Ovary (tissue), 3 donors: Measurements from ENCODE around the gene CACNA1D.

Source experiments
- EP300 ChIP-seq: sonication (generic); formaldehyde crosslinking; IDR thresholded peaks from one replicate; pipeline ENCODE4 v1.6.1; 2017; ENCODE audit warnings: antibody characterized with exemption
- TF ChIP-seq, protein P1 (sequence below), 3 donors: fragments of 450-650 bp in 2 of 3; fragments of 200-600 bp in 1 of 3; IDR thresholded peaks; one replicate each; pipeline versions ENCODE4 v1.5.1 to v1.8.0; 2016 to 2022; ENCODE audit warnings: antibody characterized with exemption in 3 of 3, mild to moderate bottlenecking in 1 of 3
- donor health status: DM: no; HTN: no; CAD: no.

DNA sequence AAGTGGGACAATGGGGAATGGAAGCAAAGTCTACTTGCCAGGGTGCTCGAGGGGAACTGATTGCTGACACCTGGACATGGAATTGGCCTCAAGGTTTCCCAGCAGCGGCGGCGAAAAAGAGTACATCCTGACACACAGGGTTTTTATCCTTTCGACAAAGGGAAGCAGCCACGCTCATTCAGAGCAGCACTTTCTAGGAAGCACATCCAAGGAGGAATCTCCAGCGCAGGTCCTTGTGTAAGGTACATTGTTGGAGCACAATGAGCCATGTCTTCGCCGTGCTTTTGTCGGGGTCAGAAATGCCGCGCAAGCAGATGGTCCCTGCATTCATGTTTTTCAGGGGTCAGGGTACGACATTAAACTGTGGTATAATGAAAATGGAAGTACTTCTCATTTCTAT lies 16.8 kb downstream of the CACNA1D start:
- TF ChIP-seq, protein P1, sequence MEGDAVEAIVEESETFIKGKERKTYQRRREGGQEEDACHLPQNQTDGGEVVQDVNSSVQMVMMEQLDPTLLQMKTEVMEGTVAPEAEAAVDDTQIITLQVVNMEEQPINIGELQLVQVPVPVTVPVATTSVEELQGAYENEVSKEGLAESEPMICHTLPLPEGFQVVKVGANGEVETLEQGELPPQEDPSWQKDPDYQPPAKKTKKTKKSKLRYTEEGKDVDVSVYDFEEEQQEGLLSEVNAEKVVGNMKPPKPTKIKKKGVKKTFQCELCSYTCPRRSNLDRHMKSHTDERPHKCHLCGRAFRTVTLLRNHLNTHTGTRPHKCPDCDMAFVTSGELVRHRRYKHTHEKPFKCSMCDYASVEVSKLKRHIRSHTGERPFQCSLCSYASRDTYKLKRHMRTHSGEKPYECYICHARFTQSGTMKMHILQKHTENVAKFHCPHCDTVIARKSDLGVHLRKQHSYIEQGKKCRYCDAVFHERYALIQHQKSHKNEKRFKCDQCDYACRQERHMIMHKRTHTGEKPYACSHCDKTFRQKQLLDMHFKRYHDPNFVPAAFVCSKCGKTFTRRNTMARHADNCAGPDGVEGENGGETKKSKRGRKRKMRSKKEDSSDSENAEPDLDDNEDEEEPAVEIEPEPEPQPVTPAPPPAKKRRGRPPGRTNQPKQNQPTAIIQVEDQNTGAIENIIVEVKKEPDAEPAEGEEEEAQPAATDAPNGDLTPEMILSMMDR (IDR thresholded peaks at IDR 0.05), result no peak
- TF ChIP-seq EP300, result no peak
